GM23338 (cell line): Measurements from ENCODE around the gene ALPG.

ENCODE experiments used
- CREB1 ChIP-seq: fragments of 250-450 bp; sonication (Bioruptor Pico); IDR thresholded peaks from 2 replicates; pipeline ENCODE4 v1.5.0; 2020; ENCODE audit warnings: low read depth, mild to moderate bottlenecking, moderate library complexity
- CTCF ChIP-seq, 2 experiments: fragments of 200-600 bp in 1 of 2; sonication (generic) in 1 of 2; conservative IDR thresholded peaks; 2 replicates each; pipeline versions ENCODE4 v1.5.1 to v1.6.1; 2016 to 2017; ENCODE audit warnings: antibody characterized with exemption in 2 of 2, low read depth in 2 of 2, mild to moderate bottlenecking in 2 of 2, moderate library complexity in 1 of 2
- ETS1 ChIP-seq: IDR thresholded peaks from 2 replicates; pipeline ENCODE4 v1.6.1; 2016; ENCODE audit warnings: antibody characterized with exemption
- EZH2 ChIP-seq: fragments of 200-600 bp; sonication (generic); IDR thresholded peaks from one replicate; pipeline ENCODE4 v1.8.0; 2017; ENCODE audit warnings: antibody characterized with exemption, mild to moderate bottlenecking, low read depth; ENCODE audit not compliant: unreplicated experiment
- EZH2phosphoT487 ChIP-seq: fragments of 200-600 bp; sonication (generic); IDR thresholded peaks from one replicate; pipeline ENCODE4 v1.8.1; 2018; ENCODE audit warnings: antibody characterized with exemption; ENCODE audit not compliant: unreplicated experiment
- POLR2AphosphoS5 ChIP-seq: IDR thresholded peaks from 2 replicates; pipeline ENCODE4 v1.6.1; 2016; ENCODE audit warnings: antibody characterized with exemption, low read depth
- REST ChIP-seq: IDR thresholded peaks from one replicate; pipeline ENCODE4 v1.6.1; 2018; ENCODE audit warnings: antibody characterized with exemption; ENCODE audit not compliant: unreplicated experiment

GRCh38 chr2:232369126-232369951 lies 37.3 kb upstream of the ALPG start:
- TF ChIP-seq CTCF (conservative IDR thresholded peaks at IDR 0.05; ENCODE audit: low read depth in 2 of 2) (no peak), EZH2 (no peak), POLR2AphosphoS5 (no peak), REST (no peak), EZH2phosphoT487 (no peak), ETS1 (no peak), CREB1 (CRISPR knock-in tag) (no peak)
